HepG2 (cell line): ENCODE data around the gene SULT2B1. TPM values are rescaled to one million over a fixed set of nuclear protein-coding genes. Genes with fewer than 3 reads are reported as not detected.

Source experiments
- HDAC2 ChIP-seq: sonication (generic); formaldehyde crosslinking; IDR thresholded peaks from 2 replicates; pipeline ENCODE4 v1.4.0; 2020; ENCODE audit warnings: missing genetic modification reagents
- IRF9 ChIP-seq: sonication (generic); formaldehyde crosslinking; IDR thresholded peaks from 2 replicates; pipeline ENCODE4 v1.8.0; 2022; ENCODE audit warnings: missing genetic modification reagents, mild to moderate bottlenecking, borderline replicate concordance
- MBNL3 ChIP-seq: fragments of 250-450 bp; sonication (Bioruptor Pico); conservative IDR thresholded peaks from 2 replicates; pipeline ENCODE4 v1.8.0; 2022; ENCODE audit warnings: mild to moderate bottlenecking, inconsistent platforms
- NFYC ChIP-seq: IDR thresholded peaks from 2 replicates; pipeline ENCODE4 v1.6.1; 2016; ENCODE audit warnings: missing genetic modification reagents, missing compliant biosample characterization
- NR1H2 ChIP-seq: sonication (generic); formaldehyde crosslinking; IDR thresholded peaks from 2 replicates; pipeline ENCODE4 v1.8.1; 2022; ENCODE audit warnings: low read depth, missing genetic modification reagents, borderline replicate concordance
- PLRG1 ChIP-seq: fragments of 450-650 bp; conservative IDR thresholded peaks from 2 replicates; pipeline ENCODE4 v1.6.1; 2016
- PRMT3 ChIP-seq: sonication (generic); formaldehyde crosslinking; IDR thresholded peaks from 2 replicates; pipeline ENCODE4 v1.8.1; 2022; ENCODE audit warnings: low read depth, mild to moderate bottlenecking, moderate library complexity, missing genetic modification reagents, borderline replicate concordance
- REL ChIP-seq: sonication (generic); formaldehyde crosslinking; conservative IDR thresholded peaks from 2 replicates; pipeline ENCODE4 v1.8.0; 2022; ENCODE audit warnings: mild to moderate bottlenecking, missing genetic modification reagents, moderate library complexity
- RFX5 ChIP-seq: IDR thresholded peaks from 2 replicates; pipeline ENCODE4 v1.6.1; 2011; ENCODE audit warnings: low read depth, low read length, improper control_type of control experiment
- SMAD1 ChIP-seq: sonication (generic); formaldehyde crosslinking; IDR thresholded peaks from 2 replicates; pipeline ENCODE4 v1.4.0; 2020; ENCODE audit warnings: missing genetic modification reagents, low read depth, mild to moderate bottlenecking, borderline replicate concordance
- TGIF2 ChIP-seq: IDR thresholded peaks from 2 replicates; pipeline ENCODE4 v1.6.1; 2016; ENCODE audit warnings: control low read depth, missing compliant biosample characterization
- ZNF354B ChIP-seq: sonication (generic); formaldehyde crosslinking; IDR thresholded peaks from 2 replicates; pipeline ENCODE4 v1.8.0; 2022; ENCODE audit warnings: mild to moderate bottlenecking, missing genetic modification reagents
- ZNF441 ChIP-seq: sonication (generic); formaldehyde crosslinking; IDR thresholded peaks from 2 replicates; pipeline ENCODE4 v1.7.0; 2021; ENCODE audit warnings: missing genetic modification reagents, borderline replicate concordance
- ZNF800 ChIP-seq: sonication (generic); formaldehyde crosslinking; IDR thresholded peaks from 2 replicates; pipeline ENCODE4 v1.4.0; 2020; ENCODE audit warnings: missing genetic modification reagents
- polyA plus RNA-seq, 8 experiments: library from polyadenylated mRNA; depleted of rRNA in 3 of 8; stranded (reverse) in 7 of 8; unstranded in 1 of 8; fragments of >200 nt; fragmentation: Illumina TruSeq in 4 of 8; extraction: Trizol in 4 of 8; gene quantifications; 2 replicates each; pipeline versions ENCODE4 v1.2.1 to v1.2.3, GENCODE V29; 2011 to 2016; ENCODE audit warnings: low read depth in 4 of 8, missing spikeins in 1 of 8, mixed read lengths in 1 of 8; ENCODE audit not compliant: insufficient read depth in 1 of 8
- total RNA-seq, 5 experiments: library from RNA; depleted of rRNA; stranded (reverse); fragments of >200 nt; fragmentation: Illumina TruSeq; extraction: Trizol; gene quantifications; 2 replicates each; pipeline ENCODE4 v1.2.3, GENCODE V29; 2016; ENCODE audit warnings: low read depth in 1 of 5
- TF ChIP-seq, protein P1 (sequence below): sonication (generic); formaldehyde crosslinking; IDR thresholded peaks from 2 replicates; pipeline ENCODE4 v1.5.0; 2020; ENCODE audit warnings: mild to moderate bottlenecking, missing genetic modification reagents
- TF ChIP-seq, protein P2 (sequence below), 2 experiments: sonication (generic) in 1 of 2; formaldehyde crosslinking in 1 of 2; IDR thresholded peaks; 2 replicates each; pipeline versions ENCODE4 v1.4.0 to v1.6.1; 2018 to 2020; ENCODE audit warnings: missing genetic modification reagents in 2 of 2, borderline replicate concordance in 1 of 2, low read depth in 1 of 2, mild to moderate bottlenecking in 1 of 2, missing biosample characterization in 1 of 2
- TF ChIP-seq, protein P3 (sequence below): IDR thresholded peaks from 2 replicates; pipeline ENCODE4 v1.6.1; 2012; ENCODE audit warnings: low read length, improper control_type of control experiment

Gene SULT2B1
- total and polyA plus RNA-seq, 2 of the 13 experiments (the other 11 are each of a cell fraction or from before 2014, with no cell fraction given) = 0.13 TPM; not detected in 1

DNA sequence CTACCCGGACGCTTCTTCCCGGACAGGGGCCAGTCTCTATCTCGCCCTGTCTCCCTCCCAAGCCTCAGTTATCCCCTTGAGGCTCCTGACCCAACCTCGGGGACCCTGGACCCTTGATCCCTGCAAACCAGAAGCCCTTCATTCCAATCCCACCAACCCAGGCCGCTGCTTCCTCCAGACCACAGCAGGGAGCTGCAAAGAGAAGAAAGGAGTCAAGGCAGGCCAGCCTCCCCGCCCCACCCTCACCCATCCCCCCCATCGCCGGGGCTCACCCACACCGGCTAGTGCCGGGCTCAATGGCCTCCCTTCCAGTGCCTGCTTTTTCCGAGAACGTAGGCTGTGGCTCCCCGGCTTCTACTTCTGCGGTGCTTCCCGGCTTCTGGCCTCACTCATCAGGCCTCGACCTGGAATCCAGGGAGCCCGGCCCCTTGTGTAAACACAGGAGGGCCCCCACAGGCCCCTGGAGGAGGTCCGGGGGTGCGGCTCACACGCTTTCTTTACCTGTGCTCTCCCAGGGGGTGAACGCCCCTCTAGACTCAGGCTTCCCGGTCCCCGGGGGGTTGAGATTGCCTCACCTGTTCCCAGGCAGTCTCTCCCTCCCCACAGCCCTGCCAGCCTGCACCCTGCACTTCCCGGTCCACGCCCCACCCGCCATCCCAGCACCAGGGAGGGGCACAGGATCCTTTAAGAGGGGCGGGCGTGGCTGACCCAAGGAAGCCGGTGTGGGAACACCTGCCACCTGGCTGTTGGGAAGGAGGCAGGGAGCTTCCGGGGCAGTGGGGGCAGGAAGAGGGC is 62.7 kb downstream of the SULT2B1 start, which contains the start of gene FAM83E (continued):
- TF ChIP-seq, protein P1, sequence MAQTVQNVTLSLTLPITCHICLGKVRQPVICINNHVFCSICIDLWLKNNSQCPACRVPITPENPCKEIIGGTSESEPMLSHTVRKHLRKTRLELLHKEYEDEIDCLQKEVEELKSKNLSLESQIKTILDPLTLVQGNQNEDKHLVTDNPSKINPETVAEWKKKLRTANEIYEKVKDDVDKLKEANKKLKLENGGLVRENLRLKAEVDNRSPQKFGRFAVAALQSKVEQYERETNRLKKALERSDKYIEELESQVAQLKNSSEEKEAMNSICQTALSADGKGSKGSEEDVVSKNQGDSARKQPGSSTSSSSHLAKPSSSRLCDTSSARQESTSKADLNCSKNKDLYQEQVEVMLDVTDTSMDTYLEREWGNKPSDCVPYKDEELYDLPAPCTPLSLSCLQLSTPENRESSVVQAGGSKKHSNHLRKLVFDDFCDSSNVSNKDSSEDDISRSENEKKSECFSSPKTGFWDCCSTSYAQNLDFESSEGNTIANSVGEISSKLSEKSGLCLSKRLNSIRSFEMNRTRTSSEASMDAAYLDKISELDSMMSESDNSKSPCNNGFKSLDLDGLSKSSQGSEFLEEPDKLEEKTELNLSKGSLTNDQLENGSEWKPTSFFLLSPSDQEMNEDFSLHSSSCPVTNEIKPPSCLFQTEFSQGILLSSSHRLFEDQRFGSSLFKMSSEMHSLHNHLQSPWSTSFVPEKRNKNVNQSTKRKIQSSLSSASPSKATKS = no peak
- no peak for TF ChIP-seq MBNL3 (CRISPR knock-in tag)
- TF ChIP-seq, protein P2, sequence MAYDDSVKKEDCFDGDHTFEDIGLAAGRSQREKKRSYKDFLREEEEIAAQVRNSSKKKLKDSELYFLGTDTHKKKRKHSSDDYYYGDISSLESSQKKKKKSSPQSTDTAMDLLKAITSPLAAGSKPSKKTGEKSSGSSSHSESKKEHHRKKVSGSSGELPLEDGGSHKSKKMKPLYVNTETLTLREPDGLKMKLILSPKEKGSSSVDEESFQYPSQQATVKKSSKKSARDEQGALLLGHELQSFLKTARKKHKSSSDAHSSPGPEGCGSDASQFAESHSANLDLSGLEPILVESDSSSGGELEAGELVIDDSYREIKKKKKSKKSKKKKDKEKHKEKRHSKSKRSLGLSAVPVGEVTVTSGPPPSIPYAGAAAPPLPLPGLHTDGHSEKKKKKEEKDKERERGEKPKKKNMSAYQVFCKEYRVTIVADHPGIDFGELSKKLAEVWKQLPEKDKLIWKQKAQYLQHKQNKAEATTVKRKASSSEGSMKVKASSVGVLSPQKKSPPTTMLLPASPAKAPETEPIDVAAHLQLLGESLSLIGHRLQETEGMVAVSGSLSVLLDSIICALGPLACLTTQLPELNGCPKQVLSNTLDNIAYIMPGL (CRISPR knock-in tag; IDR thresholded peaks at IDR 0.05; ENCODE audit: borderline replicate concordance in 1 of 2, low read depth in 1 of 2) = no peak
- TF ChIP-seq HDAC2 = no peak
- TF ChIP-seq REL (CRISPR knock-in tag) = 0 out of 2 replicates have a peak, but pooled peaks have one; percentile 28
- TF ChIP-seq PRMT3 = no peak
- no peak for TF ChIP-seq RFX5
- TF ChIP-seq NFYC = no peak
- TF ChIP-seq, protein P3, sequence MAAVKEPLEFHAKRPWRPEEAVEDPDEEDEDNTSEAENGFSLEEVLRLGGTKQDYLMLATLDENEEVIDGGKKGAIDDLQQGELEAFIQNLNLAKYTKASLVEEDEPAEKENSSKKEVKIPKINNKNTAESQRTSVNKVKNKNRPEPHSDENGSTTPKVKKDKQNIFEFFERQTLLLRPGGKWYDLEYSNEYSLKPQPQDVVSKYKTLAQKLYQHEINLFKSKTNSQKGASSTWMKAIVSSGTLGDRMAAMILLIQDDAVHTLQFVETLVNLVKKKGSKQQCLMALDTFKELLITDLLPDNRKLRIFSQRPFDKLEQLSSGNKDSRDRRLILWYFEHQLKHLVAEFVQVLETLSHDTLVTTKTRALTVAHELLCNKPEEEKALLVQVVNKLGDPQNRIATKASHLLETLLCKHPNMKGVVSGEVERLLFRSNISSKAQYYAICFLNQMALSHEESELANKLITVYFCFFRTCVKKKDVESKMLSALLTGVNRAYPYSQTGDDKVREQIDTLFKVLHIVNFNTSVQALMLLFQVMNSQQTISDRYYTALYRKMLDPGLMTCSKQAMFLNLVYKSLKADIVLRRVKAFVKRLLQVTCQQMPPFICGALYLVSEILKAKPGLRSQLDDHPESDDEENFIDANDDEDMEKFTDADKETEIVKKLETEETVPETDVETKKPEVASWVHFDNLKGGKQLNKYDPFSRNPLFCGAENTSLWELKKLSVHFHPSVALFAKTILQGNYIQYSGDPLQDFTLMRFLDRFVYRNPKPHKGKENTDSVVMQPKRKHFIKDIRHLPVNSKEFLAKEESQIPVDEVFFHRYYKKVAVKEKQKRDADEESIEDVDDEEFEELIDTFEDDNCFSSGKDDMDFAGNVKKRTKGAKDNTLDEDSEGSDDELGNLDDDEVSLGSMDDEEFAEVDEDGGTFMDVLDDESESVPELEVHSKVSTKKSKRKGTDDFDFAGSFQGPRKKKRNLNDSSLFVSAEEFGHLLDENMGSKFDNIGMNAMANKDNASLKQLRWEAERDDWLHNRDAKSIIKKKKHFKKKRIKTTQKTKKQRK = no peak
- no peak for TF ChIP-seq TGIF2
- TF ChIP-seq SMAD1 (CRISPR knock-in tag) = no peak
- TF ChIP-seq ZNF800 = no peak
- no peak for TF ChIP-seq PLRG1
- no peak for TF ChIP-seq ZNF441 (CRISPR knock-in tag)
- TF ChIP-seq NR1H2 = no peak
- no peak for TF ChIP-seq IRF9 (CRISPR knock-in tag)
- no peak for TF ChIP-seq ZNF354B
